ENCODE data around the gene KLRC3. TPM values are rescaled to one million over a fixed set of nuclear protein-coding genes. Genes with fewer than 3 reads are reported as not detected.
"Not testable (repeated sequence)": the region's sequence is repeated elsewhere in the genome, so short reads cannot be mapped to it uniquely, and the experiment has no call there.

The KLRC3 gene
- total RNA-seq, 1 donor from 2014 or later: 6.7 TPM

GRCh38 chr12:10404798-10405197 lies 15.6 kb downstream of the KLRC3 start:
- peaks cover 22% of the 10 kb centered on the region for H3K4me1 Mint-ChIP-seq (ENCODE audit: unreplicated experiment)
- H3K4me3 Mint-ChIP-seq (ENCODE audit: unreplicated experiment): no peak overlapping the region
- H3K27ac Mint-ChIP-seq (ENCODE audit: unreplicated experiment): no peak overlapping the region
- H3K27me3 Mint-ChIP-seq (ENCODE audit: unreplicated experiment): no peaks in the 10 kb centered on the region
- TF ChIP-seq CTCF (IDR thresholded peaks at IDR 0.05): no peak
- DNase-seq (ENCODE audit: extremely low spot score, unreplicated experiment): no peak
- peaks cover 9% of the 10 kb centered on the region for H3K9me3 Mint-ChIP-seq (ENCODE audit: unreplicated experiment)
- H3K36me3 Mint-ChIP-seq (ENCODE audit: unreplicated experiment): peaks cover 26% of the 10 kb centered on the region

- Mint-ChIP-seq H3K27ac (ENCODE audit: unreplicated experiment) (no peak overlapping the region), H3K27me3 (ENCODE audit: unreplicated experiment) (no peaks in the 10 kb centered on the region), H3K36me3 (ENCODE audit: unreplicated experiment) (peaks cover 22% of the 10 kb centered on the region), H3K4me1 (ENCODE audit: unreplicated experiment) (peaks cover 46% of the 10 kb centered on the region), H3K9me3 (ENCODE audit: unreplicated experiment) (peaks cover 9% of the 10 kb centered on the region), H3K4me3 (ENCODE audit: unreplicated experiment) (no peak overlapping the region)
- DNase-seq (ENCODE audit: extremely low spot score, unreplicated experiment): no peak
- TF ChIP-seq CTCF (IDR thresholded peaks at IDR 0.05): no peak
Observed at GRCh38 chr12:10400829-10401228, 19.6 kb downstream of the KLRC3 start.

- DNase-seq (ENCODE audit: extremely low spot score, unreplicated experiment): no peak
- no peak for TF ChIP-seq CTCF (IDR thresholded peaks at IDR 0.05)
- Mint-ChIP-seq H3K36me3 (ENCODE audit: unreplicated experiment) (peaks cover 14% of the 10 kb centered on the region), H3K4me3 (ENCODE audit: unreplicated experiment) (peak overlapping the region; percentile 65), H3K4me1 (ENCODE audit: unreplicated experiment) (peaks cover 73% of the 10 kb centered on the region), H3K27me3 (ENCODE audit: unreplicated experiment) (no peaks in the 10 kb centered on the region), H3K9me3 (ENCODE audit: unreplicated experiment) (no peaks in the 10 kb centered on the region), H3K27ac (ENCODE audit: unreplicated experiment) (peak overlapping the region; percentile 93)
Observed at GRCh38 chr12:10398168-10398567, 22.2 kb downstream of the KLRC3 start.

- Mint-ChIP-seq H3K4me3 (ENCODE audit: unreplicated experiment) (peak overlapping the region; percentile 65), H3K27ac (ENCODE audit: unreplicated experiment) (peak overlapping the region; percentile 93), H3K27me3 (ENCODE audit: unreplicated experiment) (no peaks in the 10 kb centered on the region), H3K4me1 (ENCODE audit: unreplicated experiment) (peaks cover 82% of the 10 kb centered on the region), H3K9me3 (ENCODE audit: unreplicated experiment) (no peaks in the 10 kb centered on the region), H3K36me3 (ENCODE audit: unreplicated experiment) (peaks cover 11% of the 10 kb centered on the region)
- no peak for TF ChIP-seq CTCF (IDR thresholded peaks at IDR 0.05)
- DNase-seq (ENCODE audit: extremely low spot score, unreplicated experiment): no peak
Observed at GRCh38 chr12:10397296-10397695, 23.1 kb downstream of the KLRC3 start.

GRCh38 chr12:10396176-10396575 lies 24.2 kb downstream of the KLRC3 start:
- not testable (repeated sequence) for H3K36me3 Mint-ChIP-seq (ENCODE audit: unreplicated experiment); H3K9me3 Mint-ChIP-seq (ENCODE audit: unreplicated experiment); DNase-seq (ENCODE audit: extremely low spot score, unreplicated experiment); H3K27me3 Mint-ChIP-seq (ENCODE audit: unreplicated experiment)
- peak overlapping the region; percentile 93 for H3K27ac Mint-ChIP-seq (ENCODE audit: unreplicated experiment)
- H3K4me1 Mint-ChIP-seq (ENCODE audit: unreplicated experiment): peaks cover 86% of the 10 kb centered on the region
- H3K4me3 Mint-ChIP-seq (ENCODE audit: unreplicated experiment): peak overlapping the region; percentile 62

Data from osteocyte (in vitro differentiated cells).